GM21367 (cell line): Measurements from ENCODE around the gene HPGDS.
"Not testable (repeated sequence)": the region's sequence is repeated elsewhere in the genome, so short reads cannot be mapped to it uniquely, and the experiment has no call there.

Experiments used
- ATAC-seq: cut with Tn5 transposase; IDR thresholded peaks from one replicate; pipeline ENCODE4 v1.9.1; 2021; ENCODE audit not compliant: unreplicated experiment

Gene HPGDS

DNA sequence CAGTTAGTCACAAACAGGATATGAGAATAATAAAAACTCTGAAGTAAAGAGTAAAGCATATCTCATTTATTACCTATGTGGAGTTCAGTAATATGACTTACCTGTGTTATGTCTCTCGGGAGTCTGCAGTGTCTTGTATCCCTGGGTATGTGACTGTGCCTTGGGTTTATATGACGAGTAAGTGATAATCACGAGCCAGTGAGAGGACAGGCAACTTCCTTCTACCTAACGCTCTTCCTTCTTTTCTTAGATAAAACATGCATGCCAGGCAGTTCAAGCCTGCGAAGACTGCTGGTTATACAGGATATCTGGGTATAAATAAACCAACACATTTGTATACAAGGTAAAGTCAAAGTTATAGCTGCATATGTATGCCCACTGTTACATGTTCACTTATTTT, at the start of gene HPGDS:
TSS of gene HPGDS (minus strand) at position 143 of the 400 bp plus-strand sequence. CDS start 8,207 bp downstream, outside the sequence.
- no peak for ATAC-seq

DNA sequence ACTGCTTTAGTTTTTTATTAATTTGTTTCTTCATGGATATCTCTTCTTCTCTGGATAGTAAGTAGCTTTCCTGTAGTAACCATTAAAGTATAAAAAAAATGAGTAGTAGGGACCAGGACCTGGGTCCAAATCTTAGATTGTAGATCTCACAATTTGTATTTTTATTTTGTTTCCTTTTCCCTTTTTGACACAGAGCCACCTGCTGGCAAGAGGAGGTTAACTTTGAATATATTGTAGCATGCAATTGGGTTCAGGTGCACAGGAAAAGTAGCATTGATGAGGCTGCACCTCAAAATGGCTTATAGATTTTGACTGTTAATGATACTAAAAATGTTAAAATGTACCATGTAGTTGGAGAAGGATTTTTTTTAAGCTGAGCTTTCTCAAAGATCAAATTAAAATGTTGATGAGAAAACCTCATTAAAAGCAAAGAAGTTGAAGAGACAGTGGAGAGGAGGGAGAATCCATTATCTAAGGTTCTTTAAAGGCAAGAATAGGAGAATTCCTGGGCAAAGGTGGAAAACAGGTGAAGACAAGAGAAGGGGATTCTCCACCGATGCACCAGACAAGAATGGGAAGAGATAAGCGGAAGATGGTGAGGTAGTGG, 48.3 kb upstream of the HPGDS start:
- no peak for ATAC-seq

DNA sequence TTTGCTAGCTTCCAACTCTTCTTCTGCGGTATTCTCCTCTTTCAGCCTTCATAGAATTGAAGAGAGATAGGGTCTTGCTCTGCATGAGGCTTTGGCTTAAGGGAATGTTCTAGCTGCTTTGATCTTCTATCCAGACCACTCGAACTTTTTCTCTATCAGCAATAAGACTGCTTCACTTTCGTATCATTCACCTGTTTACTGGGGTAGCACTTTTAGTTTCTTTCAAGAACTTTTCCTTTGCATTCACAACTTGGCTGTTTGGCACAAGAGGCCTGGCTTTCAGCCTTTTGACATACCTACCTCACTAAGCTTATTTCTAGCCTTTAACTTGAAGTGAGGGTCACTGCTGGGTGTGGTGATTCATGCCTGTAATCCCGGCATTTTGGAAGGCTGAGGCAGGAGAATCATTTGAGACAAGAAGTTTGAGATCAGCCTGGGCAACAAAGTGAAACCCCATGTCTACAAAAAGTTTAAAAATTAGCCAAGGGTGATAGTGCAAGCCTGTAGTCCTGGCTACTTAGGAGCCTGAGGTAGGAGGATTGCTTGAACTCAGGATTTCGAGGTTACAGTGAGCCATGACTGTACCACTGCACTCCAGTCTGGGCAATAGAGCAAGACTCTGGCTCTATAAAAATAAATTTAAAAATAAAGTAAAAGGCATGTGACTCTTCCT, 47.1 kb upstream of the HPGDS start:
- ATAC-seq, result no peak

DNA sequence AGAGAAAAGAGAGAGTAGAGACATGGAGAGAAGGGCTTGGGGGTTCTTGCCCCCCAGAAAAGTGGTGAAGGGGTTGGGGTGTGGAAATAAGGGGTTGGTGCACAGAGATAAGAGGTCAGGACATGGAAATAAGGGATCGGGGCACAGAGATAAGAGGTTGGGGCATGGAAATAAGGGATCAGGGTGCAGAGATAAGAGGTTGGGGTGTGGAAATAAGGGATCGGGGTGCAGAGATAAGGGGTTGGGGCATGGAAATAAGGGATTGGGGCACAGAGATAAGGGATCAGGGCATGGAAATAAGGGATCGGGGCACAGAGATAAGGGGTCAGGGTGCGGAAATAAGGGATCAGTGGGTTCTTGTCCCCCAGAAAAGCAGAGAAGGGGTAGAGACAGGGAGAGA, 45.3 kb upstream of the HPGDS start:
- ATAC-seq, result not testable (repeated sequence)

DNA sequence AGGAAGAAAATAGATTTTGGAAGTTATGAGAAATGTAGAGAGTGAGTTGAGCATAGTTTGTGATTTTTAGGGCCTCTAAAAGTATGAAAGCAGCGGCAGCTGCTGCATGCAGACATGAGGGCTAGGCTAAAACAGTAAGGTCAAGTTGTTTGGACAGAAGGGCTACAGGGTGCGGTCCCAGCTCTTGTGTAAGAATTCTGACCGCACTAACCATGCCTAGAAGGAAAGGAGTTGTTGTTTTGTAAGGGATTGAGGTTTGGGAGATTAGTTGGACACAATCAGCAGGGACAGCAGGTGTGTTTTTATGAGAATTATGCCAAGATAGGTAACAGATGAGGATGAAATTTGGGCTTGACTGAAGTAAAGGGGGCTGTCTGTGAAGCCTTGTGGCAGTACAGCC, 42.8 kb upstream of the HPGDS start:
- ATAC-seq, result not testable (repeated sequence)

DNA sequence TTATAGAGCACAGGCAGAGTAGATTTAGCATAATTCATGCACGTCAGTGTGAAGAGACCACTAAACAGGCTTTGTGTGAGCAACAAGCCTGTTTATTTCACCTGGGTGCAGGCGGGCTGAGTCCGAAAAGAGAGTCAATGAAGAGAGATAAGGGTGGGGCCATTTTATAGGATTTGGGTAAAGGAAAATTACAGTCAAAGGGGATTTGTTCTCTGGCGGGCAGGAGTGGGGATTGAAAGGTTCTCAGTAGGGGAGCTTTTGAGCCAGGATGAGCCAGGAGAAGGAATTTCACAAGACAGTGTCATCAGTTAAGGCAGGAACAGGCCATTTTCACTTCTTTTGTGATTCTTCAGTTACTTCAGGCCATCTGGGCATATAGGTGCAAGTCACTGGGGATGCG, 40.3 kb upstream of the HPGDS start:
- not testable (repeated sequence) for ATAC-seq

DNA sequence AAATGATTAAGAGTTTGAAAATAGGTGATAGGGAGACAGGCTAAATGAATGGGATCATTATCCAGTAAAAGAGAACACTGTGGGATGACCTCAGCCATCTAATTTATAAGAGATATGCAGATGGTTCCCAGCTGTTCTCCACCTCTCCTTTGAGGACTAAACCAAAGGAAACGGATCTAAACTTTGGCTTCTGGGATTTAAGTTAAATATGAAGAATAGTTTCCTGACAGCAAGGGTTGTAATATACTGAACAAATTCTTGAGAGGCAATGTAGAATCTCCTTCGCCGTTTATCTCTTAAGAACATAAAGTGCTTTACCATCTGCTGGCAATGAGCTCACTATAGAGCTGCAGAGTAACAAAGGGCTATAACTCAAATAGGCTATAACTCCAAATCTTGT, 35.4 kb upstream of the HPGDS start:
- no peak for ATAC-seq

DNA sequence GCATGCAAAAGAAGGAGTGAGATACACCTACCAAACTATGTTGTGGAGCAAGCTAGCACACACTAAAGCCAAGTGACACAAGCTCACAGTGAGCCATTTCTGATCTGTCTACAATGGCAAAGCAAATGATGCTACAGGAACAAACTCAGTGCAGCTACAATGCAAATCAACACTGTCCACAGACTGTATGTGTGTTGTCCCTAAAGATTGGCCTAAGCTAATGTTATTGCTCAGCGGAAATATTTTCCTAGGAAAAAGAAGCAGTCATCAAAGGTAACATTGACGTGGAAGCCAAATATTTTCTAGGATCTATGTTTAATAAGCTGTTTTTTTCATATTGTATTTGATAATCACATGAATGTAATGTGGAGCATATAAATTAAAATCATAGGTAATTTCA, 34.7 kb upstream of the HPGDS start:
- no peak for ATAC-seq

DNA sequence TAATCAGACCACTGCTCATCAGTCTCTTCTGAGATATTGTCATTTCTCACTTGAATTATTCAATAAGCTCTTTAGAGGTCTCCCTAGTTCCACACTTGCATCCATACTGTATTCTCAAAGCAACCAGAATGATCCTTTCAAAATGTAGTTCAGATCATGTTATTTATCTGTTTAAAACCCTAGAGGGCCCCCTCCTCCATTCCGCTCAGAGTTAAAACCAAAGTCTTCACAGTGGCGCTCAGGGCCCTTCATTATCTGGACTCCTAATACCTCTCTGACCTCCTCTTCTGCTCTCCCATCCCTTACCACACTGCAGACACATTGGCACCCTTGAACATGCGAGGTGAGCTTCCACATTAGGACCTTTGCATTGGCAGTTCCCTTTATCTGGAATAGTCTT, 32.7 kb upstream of the HPGDS start:
- no peak for ATAC-seq

DNA sequence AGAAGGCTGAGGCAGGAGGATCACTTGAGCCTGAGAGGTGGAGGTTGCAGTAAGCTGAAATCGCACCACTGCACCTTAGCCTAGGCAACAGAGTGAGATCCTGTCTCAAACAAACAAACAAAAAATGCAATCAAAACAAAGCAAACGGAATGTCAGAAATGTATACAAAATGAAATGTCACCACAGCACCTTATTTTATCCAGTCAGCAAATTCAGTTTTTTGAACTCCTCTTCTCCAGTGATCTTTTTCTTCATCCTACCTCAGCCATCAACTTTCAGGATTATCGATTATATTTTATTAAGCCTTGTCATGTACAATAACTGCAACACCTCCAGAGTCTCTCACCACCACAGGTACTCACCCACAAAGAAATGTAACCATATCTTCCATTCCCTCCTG, 31.1 kb upstream of the HPGDS start:
- ATAC-seq, result no peak

DNA sequence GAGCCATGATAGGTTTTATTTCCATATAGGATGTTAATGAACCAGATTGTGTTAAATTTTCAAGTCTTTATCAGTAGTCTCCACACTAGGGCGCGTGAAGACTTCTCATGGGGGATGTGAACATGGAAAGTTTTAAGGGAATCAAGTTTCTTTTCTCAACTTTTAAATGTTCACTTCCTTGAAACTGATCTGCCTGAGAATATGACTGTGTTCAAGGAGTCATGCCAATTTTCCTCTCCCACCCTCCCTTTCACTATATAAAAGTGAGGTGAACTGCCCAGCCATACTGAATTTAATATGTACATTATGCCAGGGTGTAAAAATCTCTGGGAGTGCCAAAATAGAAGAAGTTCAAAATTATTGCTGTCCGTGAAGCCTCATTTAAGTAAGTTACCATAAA, 30.4 kb upstream of the HPGDS start:
- no peak for ATAC-seq

DNA sequence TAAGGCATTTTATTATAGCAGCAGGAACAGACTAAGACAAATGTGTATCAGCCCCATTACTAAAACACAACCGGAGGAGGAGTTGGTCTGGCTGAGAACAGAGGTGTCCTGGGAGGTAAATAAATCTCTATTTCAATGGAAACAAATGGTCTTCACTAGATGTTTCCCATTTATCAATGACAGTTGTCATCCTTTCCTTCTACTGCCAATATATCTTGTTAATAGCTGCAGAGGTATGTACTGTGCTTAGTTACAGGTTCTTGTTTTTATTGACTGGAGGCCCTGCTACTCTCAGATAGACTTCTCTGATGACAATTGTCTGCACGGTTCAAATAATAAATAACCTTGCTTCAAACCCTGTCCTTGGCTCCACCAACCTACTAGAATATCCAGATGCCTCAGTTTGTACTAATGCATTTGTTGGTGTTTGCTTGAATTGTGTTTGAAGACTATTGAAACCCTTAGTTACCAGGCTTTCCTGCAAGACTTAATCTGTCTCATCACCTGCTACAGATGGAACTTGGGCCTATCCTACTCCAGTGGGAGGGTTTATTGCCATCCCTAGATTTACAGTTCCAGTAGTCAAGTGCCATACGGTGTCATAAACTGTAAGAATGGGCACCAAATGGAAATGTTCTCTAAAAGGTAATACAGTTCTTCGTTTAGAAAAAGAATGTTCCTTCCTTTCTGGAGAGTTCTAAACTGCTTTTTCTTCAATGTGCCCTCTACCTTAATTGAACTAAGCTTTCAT, 29.8 kb upstream of the HPGDS start:
- ATAC-seq, result no peak

DNA sequence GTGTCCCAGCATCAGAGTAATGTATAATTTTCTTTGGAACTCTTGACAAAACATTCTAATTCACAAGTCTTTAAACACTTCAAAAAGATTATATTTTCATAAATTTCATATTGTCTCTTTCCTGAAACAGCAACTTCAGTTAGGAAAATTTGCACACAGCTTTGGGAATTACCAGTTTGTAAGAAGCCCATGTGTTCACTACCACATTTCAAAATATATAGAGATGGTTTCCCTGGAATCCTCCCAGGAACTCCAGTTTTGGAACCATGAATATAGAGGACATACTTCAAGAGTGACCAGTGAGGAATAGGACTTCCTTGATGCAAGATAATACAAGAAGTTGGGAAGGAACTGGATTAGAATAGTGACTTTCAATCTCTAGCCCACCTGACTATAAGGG, 28.7 kb upstream of the HPGDS start:
- ATAC-seq, result no peak

DNA sequence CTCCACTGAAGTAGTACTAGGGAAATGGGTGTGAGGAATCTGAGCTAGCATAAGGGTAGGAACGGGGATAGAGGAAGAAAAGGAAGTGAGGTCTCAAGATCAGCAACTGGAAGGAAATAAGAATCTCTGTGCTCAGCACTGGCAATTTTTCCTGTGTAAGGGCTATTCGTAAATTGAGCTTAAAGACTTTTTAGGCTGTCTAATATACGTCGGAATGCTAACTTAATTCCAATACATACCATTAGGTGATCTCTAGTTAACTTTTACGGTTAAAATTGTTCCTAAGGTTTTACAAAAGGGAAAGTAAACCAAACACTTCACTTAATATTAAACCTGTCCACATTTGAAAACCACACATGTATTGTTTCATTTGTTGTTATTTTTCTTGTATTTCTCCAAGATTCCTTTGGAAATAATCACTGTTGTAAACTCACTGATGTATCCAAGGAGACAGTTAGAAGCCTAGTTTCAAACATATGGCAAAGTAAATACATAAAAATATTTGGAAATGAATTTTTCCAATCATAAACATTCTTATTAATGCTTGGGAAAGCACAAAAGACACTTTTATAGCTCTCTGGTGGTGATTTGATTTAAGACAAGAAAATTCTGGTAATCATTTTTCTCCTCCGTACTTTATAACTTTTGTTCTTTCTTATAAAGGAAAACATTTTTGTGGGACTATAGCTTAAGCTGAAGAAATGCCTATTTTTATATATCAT, 28.1 kb upstream of the HPGDS start:
- no peak for ATAC-seq

DNA sequence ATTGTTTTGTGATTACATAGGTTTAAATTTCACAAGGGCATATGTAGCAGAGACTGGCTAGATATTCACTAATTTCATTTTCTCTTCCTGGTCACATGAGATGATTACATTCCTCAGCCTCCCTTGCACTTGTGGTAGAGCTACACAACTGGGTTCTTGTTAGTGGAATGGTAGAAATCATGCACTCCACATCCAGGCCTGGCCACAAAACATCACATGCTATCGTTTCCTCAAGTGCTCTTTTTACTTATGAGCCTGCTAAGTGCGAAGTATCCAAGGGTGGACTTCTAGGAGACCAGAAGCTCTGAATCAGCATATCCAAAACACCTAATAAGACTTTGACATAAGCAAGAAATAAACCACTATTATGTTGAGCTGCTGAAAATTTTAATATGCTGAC, 26.4 kb upstream of the HPGDS start:
- no peak for ATAC-seq

DNA sequence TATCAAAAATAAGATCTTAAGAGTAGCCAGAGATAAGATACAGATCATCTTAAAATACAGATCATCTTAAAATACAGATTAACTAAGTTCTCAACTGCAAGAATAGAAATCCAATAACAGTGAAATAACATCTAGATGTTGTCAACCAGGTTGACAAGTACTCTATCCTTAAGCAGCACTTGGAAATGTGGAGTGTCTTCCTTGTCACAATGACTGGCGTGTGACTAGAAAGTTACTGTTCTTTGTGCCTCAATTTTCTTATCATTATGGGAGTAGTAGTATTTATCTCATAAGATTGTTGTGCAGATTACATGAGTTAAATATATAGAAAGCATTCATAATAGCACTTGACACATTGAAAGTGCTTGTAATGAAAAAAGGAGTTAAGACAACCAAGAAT, 25.8 kb upstream of the HPGDS start:
- no peak for ATAC-seq

DNA sequence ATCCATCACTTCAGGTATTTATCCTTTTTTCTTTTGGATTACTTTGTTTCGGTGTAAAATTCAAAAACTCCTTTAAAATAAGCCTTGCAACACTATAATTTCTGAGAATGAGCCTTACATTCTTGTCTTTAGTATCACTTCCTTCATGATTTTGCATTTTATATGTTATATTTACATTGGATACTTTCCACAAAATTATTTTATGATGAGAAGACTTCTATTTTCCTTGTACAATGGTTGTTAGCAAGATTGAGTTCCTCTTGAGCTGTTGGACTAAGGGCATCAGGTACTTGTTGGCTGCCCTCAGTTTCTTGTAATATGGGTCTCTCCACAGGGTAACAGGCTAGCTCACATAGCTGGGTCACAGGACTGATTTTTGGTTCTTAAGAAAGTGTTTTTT, 22.7 kb upstream of the HPGDS start:
- no peak for ATAC-seq

DNA sequence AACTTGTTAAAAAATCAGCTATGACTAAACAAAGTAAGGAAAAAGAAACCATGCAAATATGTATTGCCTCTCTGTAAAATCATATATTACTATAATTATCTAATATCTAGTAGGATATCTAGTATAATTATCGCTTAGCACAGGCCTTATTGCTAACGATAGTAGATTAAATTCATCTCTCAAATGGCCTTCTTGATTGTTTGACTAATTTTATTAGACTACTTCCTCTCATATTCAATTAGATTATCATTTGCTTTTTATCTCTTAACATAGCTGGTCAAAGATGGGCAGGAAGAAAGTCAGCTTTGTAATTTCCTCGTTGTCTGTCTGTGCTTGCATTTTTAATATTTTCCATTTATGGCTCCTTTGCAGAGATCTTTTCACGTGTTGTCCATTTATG, 21.9 kb upstream of the HPGDS start:
- ATAC-seq, result no peak

DNA sequence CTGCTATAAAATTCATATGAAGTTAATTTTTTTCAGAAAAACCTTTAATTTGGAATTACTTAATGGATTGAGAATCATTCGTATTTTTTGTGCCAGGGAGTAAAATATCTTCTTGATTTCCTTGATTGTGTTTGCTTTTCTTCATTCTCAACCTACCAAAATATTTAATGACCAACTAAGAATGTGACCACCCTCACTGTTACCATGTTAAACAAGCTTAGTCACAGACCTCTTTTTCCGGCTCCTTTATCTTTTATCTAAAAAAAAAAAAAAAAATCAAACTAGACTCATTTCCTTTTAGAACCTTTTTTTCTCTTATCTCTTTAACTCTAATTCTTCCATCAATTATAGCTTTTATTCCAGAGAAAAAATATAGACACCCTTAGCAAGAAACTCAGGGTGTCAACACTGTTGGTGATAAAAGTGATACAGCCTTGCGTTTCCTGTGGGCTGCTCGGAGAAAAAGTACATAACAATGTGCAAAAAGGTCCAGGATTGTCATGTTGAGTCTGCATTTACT, 20.6 kb upstream of the HPGDS start:
- no peak for ATAC-seq

DNA sequence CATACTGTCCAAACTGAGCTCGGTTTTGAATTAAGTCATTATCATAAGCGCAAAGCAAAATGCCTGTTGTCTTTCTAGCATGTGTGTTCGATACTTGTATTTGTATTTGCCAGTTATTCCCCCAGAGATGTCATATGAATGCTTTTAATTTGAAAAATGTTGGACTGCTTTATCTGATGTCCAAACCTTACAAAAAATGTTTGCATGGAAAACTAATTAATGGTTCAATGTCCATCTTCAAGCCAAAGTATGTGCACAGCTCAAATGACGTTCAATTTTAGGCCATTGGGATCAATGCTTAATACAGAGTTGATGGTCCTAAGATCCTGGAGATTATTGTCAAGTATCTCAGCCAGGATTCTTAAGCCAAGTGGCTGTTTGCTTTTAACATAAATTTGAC, 17.2 kb upstream of the HPGDS start:
- no peak for ATAC-seq

DNA sequence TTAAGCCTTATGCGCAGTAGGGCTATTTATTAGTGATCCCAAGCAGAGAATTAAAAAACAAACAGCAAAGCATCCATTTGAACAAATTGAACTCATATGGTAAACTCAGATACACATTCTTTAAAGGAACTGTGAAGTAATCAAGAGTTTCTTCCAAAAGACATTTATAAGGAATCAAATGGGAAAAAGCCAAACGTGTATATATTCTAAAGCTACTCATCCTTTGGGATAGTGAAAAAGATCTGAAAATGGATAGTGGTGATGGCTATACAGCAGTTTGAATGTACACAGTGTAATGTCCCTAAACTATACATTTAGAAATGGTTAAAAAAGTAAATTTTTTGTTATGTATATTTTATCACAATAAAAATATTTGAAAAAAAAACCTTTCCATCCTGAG, 16.6 kb upstream of the HPGDS start:
- no peak for ATAC-seq
